Measurements from ENCODE around the gene GSKIP.
A peak's percentile ranks its signal among the peaks of the same experiment; 100 is the strongest.
"Not testable (repeated sequence)": the region's sequence is repeated elsewhere in the genome, so short reads cannot be mapped to it uniquely, and the experiment has no call there.

The GSKIP gene

GRCh38 chr14:96362965-96363750, at the start of gene GSKIP, which contains the start of gene ATG2B:
Gene GSKIP (plus strand): TSS chr14:96363526. CDS start chr14:96382248, 18,722 bp downstream.
Gene ATG2B (minus strand): TSS chr14:96363341. CDS start chr14:96362976, 365 bp downstream.
- ATAC-seq: peak; percentile 79 to 81

- ATAC-seq: no peak
These were observed 47.2 kb upstream of the GSKIP start for GRCh38 chr14:96316087-96316486.

DNA sequence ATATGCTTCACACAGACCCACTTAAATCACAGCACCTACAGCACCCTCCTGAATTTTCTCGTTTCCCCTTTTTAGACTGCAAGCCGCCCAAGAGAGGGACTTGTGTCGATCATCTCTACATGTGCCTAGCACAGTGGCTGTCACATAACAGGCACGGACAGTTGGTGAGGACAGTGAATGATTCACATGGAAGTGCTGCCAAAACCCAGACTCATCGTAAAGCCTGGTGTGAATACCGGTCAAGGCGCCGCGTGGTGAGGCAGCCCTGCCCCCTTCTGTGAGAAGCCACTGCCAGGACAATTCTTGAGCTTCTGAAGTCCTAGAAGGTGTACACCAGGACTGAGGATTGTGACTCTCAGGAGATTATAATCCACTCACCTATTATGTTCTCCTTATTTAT, 44.5 kb upstream of the GSKIP start:
- no peak for ATAC-seq

- ATAC-seq: peak; percentile 86 to 97
These were observed 42.7 kb upstream of the GSKIP start for GRCh38 chr14:96320605-96321004.

- ATAC-seq: no peak
These were observed 39.1 kb upstream of the GSKIP start for GRCh38 chr14:96324219-96324618.

GRCh38 chr14:96338551-96338950, 24.8 kb upstream of the GSKIP start:
- ATAC-seq: no peak

GRCh38 chr14:96341323-96341722, 22.0 kb upstream of the GSKIP start:
- no peak for ATAC-seq

DNA sequence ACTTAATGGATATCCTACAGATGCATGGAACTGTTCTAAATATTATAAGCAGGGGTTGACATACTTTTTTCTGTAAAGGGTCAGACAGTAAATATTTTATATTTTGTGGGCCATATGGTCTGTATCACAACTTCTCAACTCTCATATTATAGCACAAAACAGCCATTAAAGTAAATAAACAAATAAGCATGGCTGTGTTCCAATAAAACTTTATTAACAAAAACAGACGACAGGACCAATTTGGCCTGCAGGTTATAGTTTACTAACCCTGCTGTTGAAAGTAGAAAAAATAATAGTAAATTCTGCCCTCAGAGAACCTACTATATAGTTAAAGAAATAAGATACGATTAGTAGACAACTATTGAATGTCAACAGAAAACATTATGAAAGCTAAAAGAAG, 17.7 kb upstream of the GSKIP start:
- ATAC-seq: no peak

GRCh38 chr14:96347957-96348356, 15.4 kb upstream of the GSKIP start:
- not testable (repeated sequence) for ATAC-seq

GRCh38 chr14:96349286-96350075, 13.8 kb upstream of the GSKIP start:
- peak in 1 of 2 donors; percentile 63 for ATAC-seq

- ATAC-seq: no peak
These were observed 11.3 kb upstream of the GSKIP start for GRCh38 chr14:96351986-96352385.

GRCh38 chr14:96352708-96353107, 10.6 kb upstream of the GSKIP start:
- no peak for ATAC-seq

DNA sequence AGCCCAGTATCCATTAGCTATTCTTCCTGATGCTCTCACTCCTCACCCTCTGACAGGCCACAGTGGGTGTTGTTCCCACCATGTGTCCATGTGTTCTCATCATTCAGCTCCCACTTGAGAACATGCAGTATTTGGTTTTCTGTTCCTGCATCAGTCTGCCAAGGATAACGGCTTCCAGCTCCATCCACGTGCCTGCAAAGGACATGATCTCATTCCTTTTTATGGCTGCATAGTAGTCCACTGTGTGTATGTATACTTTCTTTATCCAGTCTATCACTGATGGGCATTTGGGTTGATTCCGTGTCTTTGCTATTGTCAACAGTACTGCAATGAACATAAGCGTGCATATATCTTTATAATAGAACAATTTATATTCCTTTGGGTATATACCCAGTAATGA, 9.1 kb upstream of the GSKIP start:
- no peak for ATAC-seq

DNA sequence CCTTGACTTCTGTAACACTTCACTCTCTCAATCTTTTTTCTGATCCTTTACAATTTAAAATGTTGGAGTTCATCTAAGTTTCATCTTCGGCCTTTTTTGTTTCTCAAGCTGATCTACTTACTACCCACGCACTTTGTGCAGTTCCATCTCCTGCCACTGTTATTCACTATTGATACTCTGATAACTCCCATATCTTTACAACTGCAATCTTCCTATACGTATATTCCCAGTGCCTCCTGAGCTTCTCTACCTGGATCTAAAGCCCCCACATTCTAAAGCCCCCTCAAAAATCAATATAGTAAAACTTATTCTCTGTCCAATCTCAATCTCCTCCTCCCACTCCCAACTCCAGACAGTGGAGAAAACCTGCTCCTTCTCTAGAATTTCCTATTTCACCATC, 6.1 kb upstream of the GSKIP start:
- no peak for ATAC-seq

DNA sequence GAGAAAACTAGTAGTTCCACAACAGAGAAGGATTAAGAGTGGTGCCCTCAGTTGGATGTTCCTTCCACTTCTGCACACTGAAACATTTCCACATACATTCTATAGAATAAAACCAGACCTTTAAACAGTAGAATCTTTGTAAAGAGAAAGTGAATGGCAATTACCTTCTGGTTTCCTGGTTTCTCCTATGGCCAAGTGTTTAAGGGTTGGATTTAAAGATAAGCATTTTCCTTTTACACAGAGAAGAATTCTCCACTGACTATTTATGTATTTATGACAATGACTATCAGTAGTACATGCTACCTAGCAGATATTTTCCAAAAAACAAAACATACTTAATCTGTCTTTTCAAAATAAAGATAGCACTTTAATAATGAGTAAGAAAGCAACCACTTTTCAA, 3.4 kb upstream of the GSKIP start:
- ATAC-seq: no peak

DNA sequence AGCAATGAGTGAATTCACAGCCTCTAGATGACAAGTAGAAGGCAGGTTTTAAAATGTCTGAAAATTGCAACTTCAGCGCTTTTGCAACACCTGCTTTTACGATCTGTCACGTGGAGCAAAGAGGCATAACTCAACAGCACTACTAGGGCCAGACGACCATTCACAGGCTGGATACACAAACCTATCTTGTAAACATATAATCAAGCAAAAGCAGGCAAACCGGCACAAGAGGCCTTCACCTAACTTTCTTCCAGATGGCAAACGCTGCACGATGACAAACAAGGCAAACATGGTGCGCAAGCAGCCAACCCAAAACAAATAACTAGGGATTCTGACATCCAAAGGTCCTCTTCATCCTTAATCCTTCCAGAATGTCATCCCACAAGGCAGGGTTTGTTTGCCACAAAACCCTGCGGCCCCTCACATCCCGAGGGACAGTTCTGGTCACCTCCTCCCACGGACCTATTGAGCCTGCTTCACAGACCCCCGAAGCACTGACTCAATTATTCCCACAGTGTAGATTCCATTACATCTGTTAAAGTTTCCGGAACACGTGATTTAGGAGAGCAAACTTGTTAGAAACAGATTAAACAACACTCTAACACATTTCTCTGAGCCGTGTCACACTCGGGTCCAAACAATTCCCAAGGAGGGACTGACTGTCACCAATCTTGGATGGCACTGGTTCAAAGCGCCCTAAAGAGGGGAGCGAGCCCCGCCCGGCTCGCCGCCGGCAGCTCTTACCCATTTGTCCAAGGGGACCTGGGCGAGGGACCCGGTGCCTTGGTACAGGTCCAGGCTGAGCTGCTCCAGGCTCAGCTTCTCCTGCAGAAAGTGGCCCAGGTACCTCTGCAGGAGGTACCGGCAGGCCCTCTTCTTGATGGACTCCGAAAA, 1.0 kb upstream of the GSKIP start:
- peak; percentile 53 to 54 for ATAC-seq

DNA sequence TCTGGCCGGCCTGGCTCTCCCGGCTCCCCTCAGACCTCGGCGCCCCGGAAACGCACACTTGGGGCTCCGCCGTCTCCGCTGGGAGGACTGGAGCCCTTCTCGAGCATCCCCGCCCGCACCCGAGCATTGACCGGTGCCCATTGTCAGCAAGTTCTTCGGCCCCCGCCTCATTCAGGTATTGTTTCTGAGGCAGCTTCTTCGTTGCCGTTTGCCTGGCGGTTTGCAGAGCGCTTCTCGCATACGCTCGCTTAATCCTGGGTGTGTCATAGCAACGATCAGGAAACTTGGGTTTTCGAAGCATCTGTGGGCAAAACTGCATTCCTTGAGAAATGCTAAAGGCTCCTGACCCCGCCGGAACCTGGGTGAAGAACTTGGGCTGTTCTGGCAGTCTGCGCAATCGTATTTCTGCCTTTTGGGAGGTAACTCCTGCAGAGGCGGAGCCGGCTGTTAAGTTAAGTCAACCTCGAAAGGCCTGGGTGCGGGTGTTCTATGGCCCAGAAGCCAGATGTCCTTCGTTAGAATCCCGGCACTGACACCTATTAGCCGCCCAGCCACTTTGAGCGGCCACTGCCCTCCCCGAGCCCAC, 518 bp downstream of the GSKIP start:
- no peak for ATAC-seq

GRCh38 chr14:96364962-96365361, 1.6 kb downstream of the GSKIP start:
- ATAC-seq: no peak

GRCh38 chr14:96368534-96368933, 5.2 kb downstream of the GSKIP start:
- no peak for ATAC-seq

DNA sequence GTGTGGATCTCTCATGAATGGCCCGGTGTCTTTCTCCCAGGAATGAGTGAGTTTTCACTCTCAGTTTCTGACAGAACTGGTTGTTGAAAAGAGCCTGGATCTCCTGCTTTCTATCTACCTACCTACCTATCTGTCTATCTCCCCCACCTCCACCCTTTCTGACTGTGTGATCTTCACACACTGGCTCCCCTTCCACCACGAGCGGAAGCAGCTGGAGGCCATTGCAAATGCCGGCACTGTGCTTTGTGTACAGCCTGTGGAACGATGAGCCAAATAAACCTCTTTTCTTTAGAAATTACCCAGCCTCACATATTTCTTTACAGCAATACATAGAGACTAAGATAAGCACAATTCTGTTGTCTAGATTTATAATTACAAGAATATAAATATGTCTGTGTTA, 7.2 kb downstream of the GSKIP start:
- ATAC-seq: no peak

DNA sequence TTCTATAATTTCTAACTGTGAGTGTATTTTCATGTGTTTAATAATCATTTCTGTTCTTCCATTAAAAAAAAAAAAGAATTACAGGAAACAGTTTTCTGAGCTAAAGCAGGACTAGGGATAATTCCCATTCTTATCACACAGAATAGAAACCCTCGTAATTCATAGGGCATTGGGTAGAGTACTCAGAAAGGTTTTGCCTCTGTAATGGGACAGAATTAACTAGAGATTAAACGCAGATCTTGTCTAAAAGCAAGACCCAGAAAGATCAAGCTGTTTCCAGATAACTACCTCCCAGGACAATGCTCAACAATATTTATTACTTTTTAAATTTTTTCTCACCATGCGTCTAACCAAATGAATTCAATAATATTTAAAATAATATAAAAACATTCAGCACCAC, 10.2 kb downstream of the GSKIP start:
- no peak for ATAC-seq

- no peak for ATAC-seq
These were observed 12.8 kb downstream of the GSKIP start for GRCh38 chr14:96376093-96376492.

DNA sequence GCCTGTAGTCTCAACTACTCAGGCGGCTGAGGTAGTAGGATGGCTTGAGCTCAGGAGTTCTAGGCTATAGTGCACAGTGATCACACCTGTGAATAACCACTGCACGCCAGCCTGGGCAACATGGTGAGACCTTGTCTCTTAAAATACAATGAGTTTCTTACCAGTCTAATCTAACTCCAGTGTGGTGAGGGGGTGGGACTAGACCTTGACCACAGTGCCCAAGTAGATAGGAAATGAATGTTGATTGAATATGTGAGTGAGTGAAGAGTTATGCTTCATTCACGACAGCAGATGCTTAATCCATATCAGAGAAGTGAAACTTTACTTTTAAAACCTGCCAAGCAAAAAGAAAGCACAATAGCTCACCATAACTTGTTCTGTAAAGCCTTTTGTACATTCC, 17.4 kb downstream of the GSKIP start:
- ATAC-seq: peak in 1 of 2 donors; percentile 41
